HEK293T (cell line): Measurements from ENCODE around the gene ADAM22.

Experiments
- ARNT ChIP-seq: fragments of 450-650 bp; IDR thresholded peaks from 2 replicates; pipeline ENCODE4 v1.6.1; 2017; ENCODE audit warnings: mild to moderate bottlenecking
- BHLHE40 ChIP-seq: fragments of 450-650 bp; IDR thresholded peaks from 2 replicates; pipeline ENCODE4 v1.6.1; 2016; ENCODE audit warnings: mild to moderate bottlenecking, moderate library complexity, borderline replicate concordance
- CTBP1 ChIP-seq: fragments of 450-650 bp; IDR thresholded peaks from 2 replicates; pipeline ENCODE4 v1.6.1; 2016; ENCODE audit warnings: borderline replicate concordance
- ELF4 ChIP-seq: fragments of 450-650 bp; IDR thresholded peaks from 2 replicates; pipeline ENCODE4 v1.6.1; 2017; ENCODE audit warnings: antibody characterized with exemption
- FOXA1 ChIP-seq: fragments of 450-650 bp; IDR thresholded peaks from 2 replicates; pipeline ENCODE4 v1.6.1; 2016; ENCODE audit warnings: mild to moderate bottlenecking
- FOXK2 ChIP-seq: fragments of 450-650 bp; IDR thresholded peaks from 2 replicates; pipeline ENCODE4 v1.6.1; 2016; ENCODE audit warnings: mild to moderate bottlenecking
- FOXM1 ChIP-seq: fragments of 450-650 bp; IDR thresholded peaks from 2 replicates; pipeline ENCODE4 v1.6.1; 2017; ENCODE audit warnings: mild to moderate bottlenecking, borderline replicate concordance
- HDGF ChIP-seq: fragments of 450-650 bp; IDR thresholded peaks from 2 replicates; pipeline ENCODE4 v1.6.1; 2017; ENCODE audit warnings: antibody characterized with exemption, borderline replicate concordance
- NFRKB ChIP-seq: fragments of 450-650 bp; IDR thresholded peaks from 2 replicates; pipeline ENCODE4 v1.6.1; 2016; ENCODE audit warnings: mild to moderate bottlenecking, moderate library complexity
- PKNOX1 ChIP-seq: fragments of 450-650 bp; IDR thresholded peaks from 2 replicates; pipeline ENCODE4 v1.6.1; 2016
- SUZ12 ChIP-seq: fragments of 450-650 bp; IDR thresholded peaks from 2 replicates; pipeline ENCODE4 v1.6.1; 2016; ENCODE audit warnings: mild to moderate bottlenecking
- TARDBP ChIP-seq: fragments of 450-650 bp; IDR thresholded peaks from 2 replicates; pipeline ENCODE4 v1.6.1; 2016
- ZNF384 ChIP-seq: fragments of 450-650 bp; IDR thresholded peaks from 2 replicates; pipeline ENCODE4 v1.6.1; 2016

- TF ChIP-seq CTBP1 (no peak), ZNF384 (no peak), SUZ12 (no peak), PKNOX1 (no peak), ARNT (no peak), HDGF (no peak), BHLHE40 (no peak), FOXM1 (no peak), ELF4 (no peak), FOXK2 (no peak), NFRKB (no peak), TARDBP (no peak), FOXA1 (no peak)
These were observed 141.2 kb downstream of the ADAM22 start for GRCh38 chr7:88075216-88075615.
